Cardiac muscle cell (in vitro differentiated cells and primary cell): ENCODE measurements around the gene PSMA7. TPM values are rescaled to one million over a fixed set of nuclear protein-coding genes. Genes with fewer than 3 reads are reported as not detected.

Experiments
- DNase-seq, 2 donors: peaks; one replicate each; pipeline versions ENCODE4 v3.0.0 to v3.0.0-alpha.2; 2010 to 2017; ENCODE audit warnings: low read depth in 1 of 2, low spot score in 1 of 2
- H3K27ac ChIP-seq: fragments of 200-600 bp; sonication (generic); 2 replicates; pipeline ENCODE4 v1.5.1; 2016
- H3K27me3 ChIP-seq: fragments of 200-600 bp; sonication (generic); 2 replicates; pipeline ENCODE4 v1.6.0; 2016; ENCODE audit warnings: control low read depth
- H3K36me3 ChIP-seq: fragments of 200-600 bp; sonication (generic); 2 replicates; pipeline ENCODE4 v1.5.1; 2016; ENCODE audit warnings: control low read depth
- H3K4me1 ChIP-seq: fragments of 200-600 bp; sonication (generic); 2 replicates; pipeline ENCODE4 v1.8.1; 2017; ENCODE audit warnings: low read depth, mild to moderate bottlenecking, mixed run types
- H3K4me3 ChIP-seq: fragments of 200-600 bp; sonication (generic); 2 replicates; pipeline ENCODE4 v1.5.1; 2016; ENCODE audit warnings: mild to moderate bottlenecking
- H3K9me3 ChIP-seq: fragments of 200-600 bp; sonication (generic); 2 replicates; pipeline ENCODE4 v1.5.1; 2017; ENCODE audit warnings: low read depth, mild to moderate bottlenecking, control low read depth
- polyA plus RNA-seq: library from polyadenylated mRNA; unstranded; fragments of >200 nt; fragmentation: Nextera tagmentation; extraction: Ambion mirVana; gene quantifications from 2 replicates; pipeline ENCODE4 v1.2.1, GENCODE V29; 2016
- total RNA-seq: library from RNA; depleted of rRNA; stranded (reverse); fragments of >200 nt; gene quantifications from 2 replicates; pipeline ENCODE4 v1.2.3, GENCODE V29; 2016
- TF ChIP-seq, protein P1 (sequence below): IDR thresholded peaks from 2 replicates; pipeline ENCODE4 v1.5.1; 2012; ENCODE audit warnings: low read depth, mild to moderate bottlenecking, low read length

Gene PSMA7
- total and polyA plus RNA-seq, 2 experiments from 2014 or later = 333 to 505 TPM

DNA sequence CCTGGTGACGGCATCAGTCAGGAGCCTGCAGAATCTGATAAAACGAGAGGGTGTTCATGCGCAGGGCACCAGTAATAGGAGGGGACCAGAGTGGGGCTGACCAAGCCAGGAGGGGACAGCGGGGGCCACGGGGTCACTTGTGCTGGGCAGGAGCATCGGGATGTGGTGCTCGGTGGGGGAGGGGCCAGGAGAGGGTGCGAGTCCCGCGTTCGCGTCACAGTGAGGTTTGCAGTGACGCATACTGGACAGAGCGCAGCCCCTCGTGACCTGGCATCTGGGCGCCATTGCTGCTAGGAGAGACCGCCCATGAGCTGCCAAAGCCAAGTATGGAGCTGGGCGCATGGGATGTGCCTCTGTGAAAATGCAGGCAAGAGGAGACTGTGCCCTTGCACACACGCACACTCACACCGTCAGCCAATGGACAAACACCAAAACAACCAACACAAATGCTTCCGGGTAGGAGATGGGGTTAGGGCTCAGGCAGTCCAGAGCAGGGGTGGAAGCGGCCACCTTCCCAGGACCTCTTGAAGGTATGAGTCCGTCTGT is 25.8 kb upstream of the PSMA7 start:
- DNase-seq = no peak
- TF ChIP-seq, protein P1, sequence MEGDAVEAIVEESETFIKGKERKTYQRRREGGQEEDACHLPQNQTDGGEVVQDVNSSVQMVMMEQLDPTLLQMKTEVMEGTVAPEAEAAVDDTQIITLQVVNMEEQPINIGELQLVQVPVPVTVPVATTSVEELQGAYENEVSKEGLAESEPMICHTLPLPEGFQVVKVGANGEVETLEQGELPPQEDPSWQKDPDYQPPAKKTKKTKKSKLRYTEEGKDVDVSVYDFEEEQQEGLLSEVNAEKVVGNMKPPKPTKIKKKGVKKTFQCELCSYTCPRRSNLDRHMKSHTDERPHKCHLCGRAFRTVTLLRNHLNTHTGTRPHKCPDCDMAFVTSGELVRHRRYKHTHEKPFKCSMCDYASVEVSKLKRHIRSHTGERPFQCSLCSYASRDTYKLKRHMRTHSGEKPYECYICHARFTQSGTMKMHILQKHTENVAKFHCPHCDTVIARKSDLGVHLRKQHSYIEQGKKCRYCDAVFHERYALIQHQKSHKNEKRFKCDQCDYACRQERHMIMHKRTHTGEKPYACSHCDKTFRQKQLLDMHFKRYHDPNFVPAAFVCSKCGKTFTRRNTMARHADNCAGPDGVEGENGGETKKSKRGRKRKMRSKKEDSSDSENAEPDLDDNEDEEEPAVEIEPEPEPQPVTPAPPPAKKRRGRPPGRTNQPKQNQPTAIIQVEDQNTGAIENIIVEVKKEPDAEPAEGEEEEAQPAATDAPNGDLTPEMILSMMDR = no peak
- no peaks in the 10 kb centered on the region for H3K27me3 ChIP-seq
- no peaks in the 10 kb centered on the region for H3K9me3 ChIP-seq
- H3K4me1 ChIP-seq = no peaks in the 10 kb centered on the region
- no peak overlapping the region for H3K27ac ChIP-seq
- peaks cover 30% of the 10 kb centered on the region for H3K36me3 ChIP-seq
- H3K4me3 ChIP-seq = no peak overlapping the region

DNA sequence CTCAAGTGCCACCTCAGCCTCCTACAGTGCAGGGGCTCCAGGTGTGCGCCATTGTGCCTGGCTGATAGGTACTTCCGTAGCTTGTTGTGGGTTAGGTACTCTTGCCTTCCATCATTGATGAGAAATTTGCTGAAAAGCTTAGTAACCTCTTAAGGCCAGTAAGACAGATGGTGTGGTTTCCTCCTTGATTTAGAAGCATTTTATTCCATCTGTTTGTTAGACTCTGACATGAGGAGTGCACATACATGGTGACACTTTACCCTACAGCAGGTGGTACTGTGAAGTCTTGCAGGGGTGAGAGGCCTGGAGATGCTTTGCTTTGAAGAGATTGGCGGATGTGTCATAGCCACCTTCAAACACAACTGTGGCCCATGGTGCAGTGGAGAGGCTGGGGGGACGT is 24.9 kb upstream of the PSMA7 start:
- Histone ChIP-seq H3K27ac (no peak overlapping the region), H3K4me1 (no peaks in the 10 kb centered on the region), H3K27me3 (no peaks in the 10 kb centered on the region), H3K9me3 (no peaks in the 10 kb centered on the region), H3K36me3 (peaks cover 34% of the 10 kb centered on the region), H3K4me3 (no peak overlapping the region)
- TF ChIP-seq, protein P1 = no peak
- no peak for DNase-seq

DNA sequence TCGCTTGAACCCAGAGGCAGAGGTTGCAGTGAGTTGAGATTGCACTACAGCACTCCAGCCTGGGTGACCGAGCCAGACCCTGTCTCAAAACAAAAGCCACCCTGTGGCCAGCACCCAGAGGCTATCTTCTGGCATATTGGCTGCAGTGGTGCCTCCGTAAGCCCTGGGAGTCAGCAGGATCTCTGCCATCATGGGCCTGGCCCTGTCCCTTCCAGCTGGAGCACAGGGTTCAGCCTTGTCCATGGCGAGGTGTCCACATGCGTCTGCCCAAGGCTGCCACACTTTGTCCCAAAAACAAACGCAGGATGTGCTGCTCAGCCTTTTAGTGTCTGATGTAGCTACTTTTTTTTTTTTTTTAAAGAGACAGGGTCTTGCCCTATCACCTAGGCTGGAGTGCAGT is 24.3 kb upstream of the PSMA7 start:
- Histone ChIP-seq H3K4me1 (no peaks in the 10 kb centered on the region), H3K9me3 (no peaks in the 10 kb centered on the region), H3K36me3 (peaks cover 34% of the 10 kb centered on the region), H3K27me3 (no peaks in the 10 kb centered on the region), H3K27ac (no peak overlapping the region), H3K4me3 (no peak overlapping the region)
- no peak for DNase-seq
- TF ChIP-seq, protein P1 = no peak

DNA sequence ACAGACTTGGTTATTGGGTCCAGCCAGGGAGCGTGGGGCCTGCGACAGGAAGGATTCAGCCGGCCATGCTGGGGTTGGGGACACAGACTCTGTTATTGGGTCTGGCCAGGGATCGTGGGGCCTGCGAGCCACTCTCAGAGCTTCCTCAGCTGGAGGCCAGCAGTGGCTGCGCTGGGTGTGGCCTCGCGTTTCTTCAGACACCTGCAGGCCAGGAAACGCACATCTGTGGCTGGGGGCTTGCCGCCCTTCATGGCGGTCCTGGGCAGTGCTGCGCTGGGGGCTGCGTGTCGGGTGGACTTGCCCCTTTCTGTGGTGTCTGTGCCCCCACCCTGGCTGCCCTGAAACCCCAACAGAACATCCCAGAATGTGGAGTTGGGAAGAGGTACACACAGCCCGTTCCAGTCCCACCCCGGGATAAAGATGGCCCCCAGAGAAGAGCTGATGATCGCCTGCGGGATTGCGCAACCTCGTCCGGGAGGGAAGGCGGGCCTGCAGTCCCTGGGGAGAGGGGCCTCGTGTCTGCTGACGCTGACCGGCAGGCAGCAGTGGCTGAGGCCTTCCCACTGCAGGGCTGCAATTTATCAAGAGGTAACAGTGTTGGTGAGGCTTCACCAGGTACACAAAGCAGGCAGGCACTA is 22.7 kb upstream of the PSMA7 start:
- H3K9me3 ChIP-seq = no peaks in the 10 kb centered on the region
- no peak overlapping the region for H3K4me3 ChIP-seq
- TF ChIP-seq, protein P1 = no peak
- H3K27me3 ChIP-seq = no peaks in the 10 kb centered on the region
- H3K4me1 ChIP-seq = no peaks in the 10 kb centered on the region
- no peak overlapping the region for H3K27ac ChIP-seq
- peak in 1 of 2 donors; percentile 68 for DNase-seq
- H3K36me3 ChIP-seq = peaks cover 35% of the 10 kb centered on the region

DNA sequence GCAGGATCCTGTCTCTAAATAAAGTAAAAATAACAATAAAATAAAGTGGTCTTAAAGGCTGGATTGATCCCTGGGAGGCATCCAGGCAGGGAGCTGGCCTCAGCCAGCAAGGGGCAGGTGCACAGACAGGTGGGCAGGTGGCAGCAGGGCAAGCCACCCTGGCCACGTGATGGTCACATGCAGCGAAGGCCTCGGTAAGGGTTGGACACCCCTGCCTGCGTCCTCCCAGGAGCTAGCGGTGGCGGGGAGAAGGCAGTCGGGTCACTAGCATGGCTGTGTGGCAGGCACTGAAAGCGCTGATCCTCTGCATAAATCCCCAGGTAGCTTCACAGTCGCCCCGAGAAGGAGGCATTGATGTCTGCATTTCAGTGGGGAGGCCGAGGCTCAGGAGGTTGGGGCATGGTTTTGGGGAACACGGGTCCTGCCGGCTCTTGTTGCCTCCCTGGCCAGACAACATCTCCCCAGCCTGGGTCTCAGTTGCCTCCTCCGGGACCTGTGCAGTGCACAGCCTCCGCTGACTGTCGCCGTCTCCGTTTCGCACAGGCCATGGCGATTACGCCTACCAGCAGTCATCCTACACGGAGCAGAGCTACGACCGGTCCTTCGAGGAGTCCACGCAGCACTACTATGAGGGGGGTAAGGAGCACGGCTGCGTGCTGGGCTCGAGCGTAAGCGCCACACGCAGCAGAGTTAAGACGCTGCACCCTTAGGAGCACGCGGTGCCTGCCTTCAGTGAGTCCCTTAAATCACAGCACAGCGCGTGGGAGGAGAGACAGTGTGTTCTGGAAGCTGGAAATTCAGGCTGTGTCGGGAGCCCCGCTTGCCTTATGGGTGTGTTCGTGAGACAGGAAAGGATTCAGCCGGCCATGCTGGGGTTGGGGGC is 21.9 kb upstream of the PSMA7 start:
- H3K4me3 ChIP-seq = no peak overlapping the region
- no peaks in the 10 kb centered on the region for H3K4me1 ChIP-seq
- H3K27ac ChIP-seq = no peak overlapping the region
- no peaks in the 10 kb centered on the region for H3K9me3 ChIP-seq
- no peak for DNase-seq
- no peaks in the 10 kb centered on the region for H3K27me3 ChIP-seq
- TF ChIP-seq, protein P1 = no peak
- H3K36me3 ChIP-seq = peaks cover 35% of the 10 kb centered on the region
